DND-41 (cell line): ENCODE measurements around the gene MYCBPAP.

ENCODE experiments used
- CTCF ChIP-seq: IDR thresholded peaks from 2 replicates; pipeline ENCODE4 v1.5.1; 2012; ENCODE audit warnings: borderline replicate concordance, low read length, moderate library complexity, mild to moderate bottlenecking; ENCODE audit not compliant: poor library complexity, severe bottlenecking; ENCODE audit errors: extremely low read depth
- EZH2 ChIP-seq: IDR thresholded peaks from 3 replicates; pipeline ENCODE4 v1.6.1; 2012; ENCODE audit warnings: borderline replicate concordance, low read depth, mild to moderate bottlenecking, moderate library complexity, low read length, inconsistent platforms; ENCODE audit not compliant: severe bottlenecking

GRCh38 chr17:50505591-50506130 lies 2.6 kb upstream of the MYCBPAP start:
- no peak for TF ChIP-seq CTCF
- no peak for TF ChIP-seq EZH2
